Thoracic aorta (tissue), 2 donors: ENCODE measurements around the gene CNNM3. TPM values are rescaled to one million over a fixed set of nuclear protein-coding genes. Genes with fewer than 3 reads are reported as not detected.

Source experiments
- ATAC-seq: fragments of 150-250 bp; one replicate; pipeline ENCODE4 v1.8.0; 2017; ENCODE audit warnings: low read depth; ENCODE audit not compliant: insufficient number of reproducible peaks, low FRiP score
- DNase-seq: peaks from one replicate; pipeline ENCODE4 v3.0.0-alpha.2; 2020; ENCODE audit warnings: low spot score
- H3K27ac ChIP-seq, 2 donors: fragments of 200-600 bp; sonication (generic); 1 replicate in 1 of 2; 2 replicates in 1 of 2; pipeline ENCODE4 v1.5.1; 2016; ENCODE audit warnings: mild to moderate bottlenecking in 2 of 2, moderate library complexity in 2 of 2
- H3K27me3 ChIP-seq: fragments of 200-600 bp; sonication (generic); replicated peaks from 2 replicates; pipeline ENCODE4 v1.6.0; 2016; ENCODE audit warnings: mild to moderate bottlenecking; ENCODE audit not compliant: insufficient read depth
- H3K36me3 ChIP-seq: fragments of 200-600 bp; sonication (generic); one replicate; pipeline ENCODE4 v1.5.1; 2016
- H3K4me1 ChIP-seq, 2 donors: fragments of 200-600 bp; sonication (generic); 1 replicate in 1 of 2; 2 replicates in 1 of 2; pipeline versions ENCODE4 v1.5.1 to v1.6.0; 2016; ENCODE audit warnings: low read depth in 2 of 2, mild to moderate bottlenecking in 1 of 2; ENCODE audit not compliant: control insufficient read depth in 1 of 2
- H3K4me3 ChIP-seq: fragments of 200-600 bp; sonication (generic); 2 replicates; pipeline ENCODE4 v1.5.1; 2016; ENCODE audit warnings: mild to moderate bottlenecking
- H3K9me3 ChIP-seq: fragments of 200-600 bp; sonication (generic); 2 replicates; pipeline ENCODE4 v1.5.1; 2016
- total RNA-seq, 2 donors: library from RNA; depleted of rRNA; stranded (reverse); fragments of >200 nt; gene quantifications; one replicate each; pipeline versions ENCODE4 v1.1.0 to v1.2.3, GENCODE V29; 2016
- TF ChIP-seq, protein P1 (sequence below): fragments of 200-600 bp; sonication (generic); IDR thresholded peaks from one replicate; pipeline ENCODE4 v1.5.1; 2019; ENCODE audit warnings: antibody characterized with exemption

CNNM3 gene
- total RNA-seq, 2 donors from 2014 or later, result 11.5 to 14.3 TPM

DNA sequence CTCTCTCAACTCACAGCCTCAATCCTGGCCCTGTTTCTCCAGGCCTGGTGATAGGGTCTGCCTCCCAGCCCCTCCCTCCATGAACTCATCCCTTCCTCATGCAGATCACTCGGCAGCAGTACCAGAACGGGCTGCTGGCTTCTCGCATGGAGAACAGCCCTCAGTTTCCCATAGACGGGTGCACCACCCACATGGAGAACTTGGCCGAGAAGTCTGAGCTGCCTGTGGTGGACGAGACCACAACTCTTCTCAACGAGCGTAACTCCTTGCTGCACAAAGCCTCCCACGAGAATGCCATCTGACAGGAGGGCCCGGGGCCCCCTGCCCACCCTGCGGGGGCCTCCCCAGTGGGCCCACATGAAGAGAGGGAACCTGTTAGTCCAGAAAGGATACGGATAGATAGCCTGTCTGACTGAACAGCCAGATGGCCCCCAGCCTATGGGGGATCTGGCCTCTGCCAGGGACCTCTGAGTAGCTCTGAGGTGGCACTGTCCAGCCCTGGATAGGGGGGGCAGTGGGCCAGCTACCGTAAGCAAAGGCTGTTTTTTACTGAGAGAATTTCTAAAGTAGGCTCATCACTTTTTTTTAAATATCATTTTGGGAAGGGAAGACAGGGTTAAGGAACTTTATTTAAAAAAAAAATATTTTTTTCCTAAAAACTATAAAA lies 6.7 kb upstream of the CNNM3 start:
- no peaks in the 10 kb centered on the region for H3K9me3 ChIP-seq
- TF ChIP-seq, protein P1, sequence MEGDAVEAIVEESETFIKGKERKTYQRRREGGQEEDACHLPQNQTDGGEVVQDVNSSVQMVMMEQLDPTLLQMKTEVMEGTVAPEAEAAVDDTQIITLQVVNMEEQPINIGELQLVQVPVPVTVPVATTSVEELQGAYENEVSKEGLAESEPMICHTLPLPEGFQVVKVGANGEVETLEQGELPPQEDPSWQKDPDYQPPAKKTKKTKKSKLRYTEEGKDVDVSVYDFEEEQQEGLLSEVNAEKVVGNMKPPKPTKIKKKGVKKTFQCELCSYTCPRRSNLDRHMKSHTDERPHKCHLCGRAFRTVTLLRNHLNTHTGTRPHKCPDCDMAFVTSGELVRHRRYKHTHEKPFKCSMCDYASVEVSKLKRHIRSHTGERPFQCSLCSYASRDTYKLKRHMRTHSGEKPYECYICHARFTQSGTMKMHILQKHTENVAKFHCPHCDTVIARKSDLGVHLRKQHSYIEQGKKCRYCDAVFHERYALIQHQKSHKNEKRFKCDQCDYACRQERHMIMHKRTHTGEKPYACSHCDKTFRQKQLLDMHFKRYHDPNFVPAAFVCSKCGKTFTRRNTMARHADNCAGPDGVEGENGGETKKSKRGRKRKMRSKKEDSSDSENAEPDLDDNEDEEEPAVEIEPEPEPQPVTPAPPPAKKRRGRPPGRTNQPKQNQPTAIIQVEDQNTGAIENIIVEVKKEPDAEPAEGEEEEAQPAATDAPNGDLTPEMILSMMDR, result no peak
- no peak for DNase-seq
- H3K36me3 ChIP-seq, result no peaks in the 10 kb centered on the region
- no peaks in the 10 kb centered on the region for H3K27me3 ChIP-seq
- no peak overlapping the region for H3K27ac ChIP-seq
- ATAC-seq, result no peak
- H3K4me1 ChIP-seq, result peaks cover 0 to 10% of the 10 kb centered on the region in 2 donors
- H3K4me3 ChIP-seq, result no peak overlapping the region

DNA sequence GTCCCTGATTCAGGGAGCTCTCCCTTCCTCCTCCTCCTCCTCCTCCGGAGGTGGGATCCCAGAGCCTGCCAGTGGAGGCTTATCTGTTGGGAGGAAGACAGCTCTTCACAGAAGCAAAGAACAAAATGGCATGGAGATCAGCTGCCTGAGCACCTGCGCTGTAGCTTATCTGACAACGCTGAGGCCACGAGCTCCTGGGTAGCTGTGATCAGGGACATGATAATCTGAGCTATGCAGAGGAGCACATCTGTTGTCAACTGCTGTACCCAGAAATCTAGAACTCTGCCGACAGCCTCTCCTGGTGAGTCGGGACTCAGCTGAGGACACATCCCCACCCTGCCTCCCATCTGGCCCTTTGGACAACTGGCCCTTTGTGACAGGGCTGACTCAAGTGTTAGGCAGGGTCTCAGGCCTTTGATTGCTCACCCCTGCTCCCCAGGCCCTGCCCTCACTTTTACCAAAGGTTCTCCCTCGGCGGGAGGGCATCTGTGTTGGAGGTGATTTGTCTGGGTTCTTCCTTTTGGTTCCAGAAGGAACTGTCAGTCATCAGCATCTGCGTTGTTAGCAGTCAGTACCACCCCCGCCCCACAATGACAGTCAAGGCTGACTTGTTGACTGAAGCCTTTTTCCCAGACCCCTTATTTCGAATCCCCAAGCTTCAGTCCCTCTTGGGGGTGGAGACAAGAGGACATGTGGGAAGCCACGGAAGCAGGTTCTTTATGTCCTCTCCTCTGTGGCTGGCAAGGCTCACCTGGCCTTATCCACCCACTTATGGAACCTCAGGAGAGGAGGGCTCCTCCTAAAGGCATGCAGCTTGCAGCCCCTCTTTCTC lies 5.9 kb upstream of the CNNM3 start:
- no peak overlapping the region for H3K27ac ChIP-seq
- H3K4me1 ChIP-seq, result peaks cover 0 to 13% of the 10 kb centered on the region in 2 donors
- TF ChIP-seq, protein P1, result no peak
- no peak for ATAC-seq
- no peak for DNase-seq
- no peak overlapping the region for H3K4me3 ChIP-seq
- no peaks in the 10 kb centered on the region for H3K36me3 ChIP-seq
- no peaks in the 10 kb centered on the region for H3K27me3 ChIP-seq
- H3K9me3 ChIP-seq, result no peaks in the 10 kb centered on the region

DNA sequence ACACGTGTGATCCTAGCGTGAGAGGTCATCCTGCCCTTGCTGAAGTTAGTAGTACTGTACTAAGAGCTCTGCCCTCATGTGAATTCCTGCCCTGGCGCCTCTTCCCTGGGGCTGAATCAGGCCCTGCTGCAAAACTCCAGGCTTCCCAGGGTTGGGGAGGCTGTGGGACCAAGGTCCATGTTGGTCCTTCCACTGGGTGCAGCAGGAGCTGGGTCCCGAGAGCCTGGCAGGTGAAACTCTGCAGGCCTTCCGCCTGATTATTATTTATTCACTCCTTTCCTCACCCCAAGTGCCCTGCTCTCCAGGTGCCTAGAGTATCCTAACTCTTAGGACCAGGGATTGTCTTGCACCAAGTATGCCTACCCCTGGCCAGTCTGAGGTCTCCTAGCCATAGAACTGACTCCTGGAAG lies 5.3 kb upstream of the CNNM3 start:
- Histone ChIP-seq H3K4me3 (no peak overlapping the region), H3K4me1 (peaks cover 0 to 15% of the 10 kb centered on the region in 2 donors), H3K27ac (no peak overlapping the region), H3K27me3 (no peaks in the 10 kb centered on the region), H3K36me3 (no peaks in the 10 kb centered on the region), H3K9me3 (no peaks in the 10 kb centered on the region)
- DNase-seq (no peak), ATAC-seq (no peak)
- TF ChIP-seq, protein P1, result no peak

DNA sequence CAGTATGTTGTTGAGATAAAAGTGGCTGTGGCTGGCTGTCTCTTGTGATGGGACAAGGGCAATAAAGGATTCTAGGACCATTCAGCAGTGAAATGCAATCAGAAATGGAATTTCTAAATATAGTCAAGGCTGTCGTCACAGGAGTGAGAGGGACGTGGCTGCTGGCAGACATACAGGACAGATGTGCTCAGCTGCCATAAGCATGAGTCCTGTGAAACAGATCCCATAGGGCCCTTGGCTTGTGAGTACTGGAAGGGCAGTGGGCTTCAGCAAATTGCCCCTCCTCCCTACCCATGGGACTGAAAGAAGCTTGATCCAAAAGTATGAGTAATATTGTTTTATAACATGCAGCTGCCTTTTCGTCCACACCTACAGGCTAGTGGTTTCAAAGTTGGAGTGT lies 4.2 kb upstream of the CNNM3 start:
- no peak overlapping the region for H3K4me3 ChIP-seq
- no peak overlapping the region for H3K27ac ChIP-seq
- TF ChIP-seq, protein P1, result no peak
- peaks cover 0 to 15% of the 10 kb centered on the region in 2 donors for H3K4me1 ChIP-seq
- no peaks in the 10 kb centered on the region for H3K36me3 ChIP-seq
- ATAC-seq, result no peak
- H3K27me3 ChIP-seq, result no peaks in the 10 kb centered on the region
- no peaks in the 10 kb centered on the region for H3K9me3 ChIP-seq
- DNase-seq, result no peak

DNA sequence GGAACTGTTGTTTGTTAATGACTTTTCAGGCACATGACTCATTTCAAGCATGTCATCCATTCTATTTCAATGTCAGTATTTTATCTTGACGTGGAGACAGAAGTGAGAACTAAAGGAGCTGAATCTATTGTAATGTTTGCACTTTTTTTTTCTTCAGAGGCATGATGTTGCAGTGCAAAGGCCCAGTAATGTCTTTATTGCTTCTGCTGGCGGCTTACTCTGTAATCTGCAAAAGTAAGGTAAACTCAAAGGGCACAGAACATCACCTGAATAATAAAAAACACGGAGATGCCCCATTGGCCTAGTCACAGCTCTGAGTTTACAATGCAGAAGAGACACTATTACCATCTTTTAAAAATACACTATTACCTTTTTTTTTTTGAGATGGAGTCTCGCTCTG lies 2.4 kb upstream of the CNNM3 start:
- H3K27ac ChIP-seq, result no peak overlapping the region
- DNase-seq (no peak), ATAC-seq (no peak)
- no peaks in the 10 kb centered on the region for H3K9me3 ChIP-seq
- TF ChIP-seq, protein P1, result no peak
- H3K36me3 ChIP-seq, result no peaks in the 10 kb centered on the region
- H3K4me1 ChIP-seq, result peaks cover 14 to 32% of the 10 kb centered on the region in 2 donors
- no peaks in the 10 kb centered on the region for H3K27me3 ChIP-seq
- no peak overlapping the region for H3K4me3 ChIP-seq
